Esophagus muscularis mucosa (tissue), 4 donors: ENCODE results near the gene MAD1L1.

Source experiments
- CTCF ChIP-seq, 3 experiments: fragments of 200-600 bp in 2 of 3; fragments of 450-650 bp in 1 of 3; sonication (generic) in 2 of 3; IDR thresholded peaks; one replicate each; pipeline ENCODE4 v1.5.1; 2017 to 2019; ENCODE audit warnings: antibody characterized with exemption in 3 of 3, mild to moderate bottlenecking in 2 of 3, moderate library complexity in 1 of 3
- EP300 ChIP-seq: sonication (generic); formaldehyde crosslinking; IDR thresholded peaks from one replicate; pipeline ENCODE4 v1.6.1; 2017; ENCODE audit warnings: antibody characterized with exemption
- POLR2A ChIP-seq: fragments of 450-650 bp; IDR thresholded peaks from one replicate; pipeline ENCODE4 v1.6.1; 2017; ENCODE audit warnings: antibody characterized with exemption, moderate library complexity, mild to moderate bottlenecking, low read depth
- POLR2AphosphoS5 ChIP-seq, 2 donors: sonication (generic); formaldehyde crosslinking; IDR thresholded peaks; one replicate each; pipeline ENCODE4 v1.6.1; 2017; ENCODE audit warnings: antibody characterized with exemption in 2 of 2

- TF ChIP-seq EP300 (no peak), CTCF (IDR thresholded peaks at IDR 0.05) (no peak), POLR2AphosphoS5 (IDR thresholded peaks at IDR 0.05) (no peak), POLR2A (no peak)
Measured at GRCh38 chr7:1917221-1918062, 315.3 kb downstream of the MAD1L1 start.
